K562 (cell line): Measurements from ENCODE around the gene NUP85.

Experiments used
- ZBTB7A ChIP-seq: IDR thresholded peaks from 2 replicates; pipeline ENCODE4 v1.6.1; 2011; ENCODE audit warnings: low read depth, mild to moderate bottlenecking, low read length, moderate library complexity, borderline replicate concordance; ENCODE audit not compliant: control insufficient read depth
- ZNF431 ChIP-seq: sonication (generic); formaldehyde crosslinking; IDR thresholded peaks from 2 replicates; pipeline ENCODE4 v1.8.0; 2022; ENCODE audit warnings: mild to moderate bottlenecking, missing genetic modification reagents
- TF ChIP-seq, protein P1 (sequence below), 2 experiments: fragments of 150-350 bp in 1 of 2; IDR thresholded peaks; 2 replicates each; pipeline ENCODE4 v1.6.1; 2012 to 2016; ENCODE audit warnings: low read depth in 2 of 2, low read length in 2 of 2, mild to moderate bottlenecking in 1 of 2, moderate library complexity in 1 of 2
- TF ChIP-seq, protein P2 (sequence below), 3 experiments: IDR thresholded peaks in 2 of 3; conservative IDR thresholded peaks in 1 of 3; 2 replicates each; pipeline ENCODE4 v1.5.1; 2011 to 2012; ENCODE audit warnings: low read length in 3 of 3, mild to moderate bottlenecking in 3 of 3, control low read depth in 2 of 3, improper control_type of control experiment in 1 of 3, inconsistent platforms in 1 of 3, low read depth in 1 of 3, mixed read lengths in 1 of 3, moderate library complexity in 1 of 3; ENCODE audit not compliant: insufficient read depth in 2 of 3
- TF ChIP-seq, protein P3 (sequence below): sonication (generic); formaldehyde crosslinking; IDR thresholded peaks from 2 replicates; pipeline ENCODE4 v1.8.0; 2022; ENCODE audit warnings: mild to moderate bottlenecking, low read depth, missing genetic modification reagents
- TF ChIP-seq, protein P4 (sequence below): sonication (generic); formaldehyde crosslinking; IDR thresholded peaks from 2 replicates; pipeline ENCODE4 v1.8.1; 2023; ENCODE audit warnings: mild to moderate bottlenecking, missing genetic modification reagents

DNA sequence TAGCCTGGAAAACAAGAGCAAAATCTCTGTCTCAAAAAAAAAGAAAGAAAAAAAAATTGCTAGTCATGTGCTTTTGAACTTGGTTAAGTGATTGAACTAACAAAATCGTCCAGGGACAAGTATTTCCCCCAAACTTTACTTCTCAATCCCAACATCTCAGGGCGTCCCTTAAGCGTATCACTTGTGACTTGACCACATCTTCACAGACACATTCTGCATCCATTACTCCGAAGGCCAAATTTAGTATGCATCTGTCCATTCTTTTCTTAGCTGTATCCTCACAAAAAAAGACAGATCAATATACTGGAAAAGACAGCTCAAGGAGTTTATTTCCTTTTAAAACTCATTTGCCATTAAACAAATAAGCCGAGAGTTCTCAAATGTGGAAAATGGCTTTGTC, 45.3 kb upstream of the NUP85 start:
- TF ChIP-seq, protein P1, sequence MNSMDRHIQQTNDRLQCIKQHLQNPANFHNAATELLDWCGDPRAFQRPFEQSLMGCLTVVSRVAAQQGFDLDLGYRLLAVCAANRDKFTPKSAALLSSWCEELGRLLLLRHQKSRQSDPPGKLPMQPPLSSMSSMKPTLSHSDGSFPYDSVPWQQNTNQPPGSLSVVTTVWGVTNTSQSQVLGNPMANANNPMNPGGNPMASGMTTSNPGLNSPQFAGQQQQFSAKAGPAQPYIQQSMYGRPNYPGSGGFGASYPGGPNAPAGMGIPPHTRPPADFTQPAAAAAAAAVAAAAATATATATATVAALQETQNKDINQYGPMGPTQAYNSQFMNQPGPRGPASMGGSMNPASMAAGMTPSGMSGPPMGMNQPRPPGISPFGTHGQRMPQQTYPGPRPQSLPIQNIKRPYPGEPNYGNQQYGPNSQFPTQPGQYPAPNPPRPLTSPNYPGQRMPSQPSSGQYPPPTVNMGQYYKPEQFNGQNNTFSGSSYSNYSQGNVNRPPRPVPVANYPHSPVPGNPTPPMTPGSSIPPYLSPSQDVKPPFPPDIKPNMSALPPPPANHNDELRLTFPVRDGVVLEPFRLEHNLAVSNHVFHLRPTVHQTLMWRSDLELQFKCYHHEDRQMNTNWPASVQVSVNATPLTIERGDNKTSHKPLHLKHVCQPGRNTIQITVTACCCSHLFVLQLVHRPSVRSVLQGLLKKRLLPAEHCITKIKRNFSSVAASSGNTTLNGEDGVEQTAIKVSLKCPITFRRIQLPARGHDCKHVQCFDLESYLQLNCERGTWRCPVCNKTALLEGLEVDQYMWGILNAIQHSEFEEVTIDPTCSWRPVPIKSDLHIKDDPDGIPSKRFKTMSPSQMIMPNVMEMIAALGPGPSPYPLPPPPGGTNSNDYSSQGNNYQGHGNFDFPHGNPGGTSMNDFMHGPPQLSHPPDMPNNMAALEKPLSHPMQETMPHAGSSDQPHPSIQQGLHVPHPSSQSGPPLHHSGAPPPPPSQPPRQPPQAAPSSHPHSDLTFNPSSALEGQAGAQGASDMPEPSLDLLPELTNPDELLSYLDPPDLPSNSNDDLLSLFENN (IDR thresholded peaks at IDR 0.05; ENCODE audit: low read depth in 2 of 2, low read length in 2 of 2): no peak
- TF ChIP-seq ZNF431 (CRISPR knock-in tag) (no peak), ZBTB7A (no peak)
- TF ChIP-seq, protein P2, sequence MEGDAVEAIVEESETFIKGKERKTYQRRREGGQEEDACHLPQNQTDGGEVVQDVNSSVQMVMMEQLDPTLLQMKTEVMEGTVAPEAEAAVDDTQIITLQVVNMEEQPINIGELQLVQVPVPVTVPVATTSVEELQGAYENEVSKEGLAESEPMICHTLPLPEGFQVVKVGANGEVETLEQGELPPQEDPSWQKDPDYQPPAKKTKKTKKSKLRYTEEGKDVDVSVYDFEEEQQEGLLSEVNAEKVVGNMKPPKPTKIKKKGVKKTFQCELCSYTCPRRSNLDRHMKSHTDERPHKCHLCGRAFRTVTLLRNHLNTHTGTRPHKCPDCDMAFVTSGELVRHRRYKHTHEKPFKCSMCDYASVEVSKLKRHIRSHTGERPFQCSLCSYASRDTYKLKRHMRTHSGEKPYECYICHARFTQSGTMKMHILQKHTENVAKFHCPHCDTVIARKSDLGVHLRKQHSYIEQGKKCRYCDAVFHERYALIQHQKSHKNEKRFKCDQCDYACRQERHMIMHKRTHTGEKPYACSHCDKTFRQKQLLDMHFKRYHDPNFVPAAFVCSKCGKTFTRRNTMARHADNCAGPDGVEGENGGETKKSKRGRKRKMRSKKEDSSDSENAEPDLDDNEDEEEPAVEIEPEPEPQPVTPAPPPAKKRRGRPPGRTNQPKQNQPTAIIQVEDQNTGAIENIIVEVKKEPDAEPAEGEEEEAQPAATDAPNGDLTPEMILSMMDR (IDR thresholded peaks at IDR 0.05 in 2 of 3, conservative IDR thresholded peaks at IDR 0.05 in 1 of 3; ENCODE audit: insufficient read depth in 2 of 3, low read depth in 1 of 3, low read length in 3 of 3): no peak
- TF ChIP-seq, protein P3, sequence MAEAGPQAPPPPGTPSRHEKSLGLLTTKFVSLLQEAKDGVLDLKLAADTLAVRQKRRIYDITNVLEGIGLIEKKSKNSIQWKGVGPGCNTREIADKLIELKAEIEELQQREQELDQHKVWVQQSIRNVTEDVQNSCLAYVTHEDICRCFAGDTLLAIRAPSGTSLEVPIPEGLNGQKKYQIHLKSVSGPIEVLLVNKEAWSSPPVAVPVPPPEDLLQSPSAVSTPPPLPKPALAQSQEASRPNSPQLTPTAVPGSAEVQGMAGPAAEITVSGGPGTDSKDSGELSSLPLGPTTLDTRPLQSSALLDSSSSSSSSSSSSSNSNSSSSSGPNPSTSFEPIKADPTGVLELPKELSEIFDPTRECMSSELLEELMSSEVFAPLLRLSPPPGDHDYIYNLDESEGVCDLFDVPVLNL (CRISPR knock-in tag): no peak
- TF ChIP-seq, protein P4, sequence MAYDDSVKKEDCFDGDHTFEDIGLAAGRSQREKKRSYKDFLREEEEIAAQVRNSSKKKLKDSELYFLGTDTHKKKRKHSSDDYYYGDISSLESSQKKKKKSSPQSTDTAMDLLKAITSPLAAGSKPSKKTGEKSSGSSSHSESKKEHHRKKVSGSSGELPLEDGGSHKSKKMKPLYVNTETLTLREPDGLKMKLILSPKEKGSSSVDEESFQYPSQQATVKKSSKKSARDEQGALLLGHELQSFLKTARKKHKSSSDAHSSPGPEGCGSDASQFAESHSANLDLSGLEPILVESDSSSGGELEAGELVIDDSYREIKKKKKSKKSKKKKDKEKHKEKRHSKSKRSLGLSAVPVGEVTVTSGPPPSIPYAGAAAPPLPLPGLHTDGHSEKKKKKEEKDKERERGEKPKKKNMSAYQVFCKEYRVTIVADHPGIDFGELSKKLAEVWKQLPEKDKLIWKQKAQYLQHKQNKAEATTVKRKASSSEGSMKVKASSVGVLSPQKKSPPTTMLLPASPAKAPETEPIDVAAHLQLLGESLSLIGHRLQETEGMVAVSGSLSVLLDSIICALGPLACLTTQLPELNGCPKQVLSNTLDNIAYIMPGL (CRISPR knock-in tag): no peak
